OCI-LY1 (cell line): ENCODE results near the gene CLECL1.

Source experiments
- CTCF ChIP-seq: fragments of 200-600 bp; sonication (generic), shearing (Covaris generic); IDR thresholded peaks from 2 replicates; pipeline ENCODE4 v1.5.1; 2017; ENCODE audit warnings: mild to moderate bottlenecking, antibody characterized with exemption, low read length, moderate library complexity, mixed read lengths
- EZH2 ChIP-seq: fragments of 200-600 bp; sonication (generic), shearing (Covaris generic); IDR thresholded peaks from 2 replicates; pipeline ENCODE4 v1.8.0; 2017; ENCODE audit warnings: borderline replicate concordance, mixed run types, mild to moderate bottlenecking, antibody characterized with exemption, low read length, moderate library complexity, mixed read lengths

GRCh38 chr12:9717070-9717925 lies 15.6 kb downstream of the CLECL1 start:
- TF ChIP-seq CTCF = no peak
- no peak for TF ChIP-seq EZH2
